Activated CD8-positive, alpha-beta T cell treated with anti-CD3 and anti-CD28 coated beads, Interleukin-2, amount 10 ng/mL, durations not matched to agents 7 days and 5 days (primary cell): ENCODE data around the gene PGAP1. TPM values are rescaled to one million over a fixed set of nuclear protein-coding genes. Genes with fewer than 3 reads are reported as not detected.

Source experiments
- ATAC-seq: fragments of 150-1000 bp; cut with Tn5 transposase; one replicate; pipeline ENCODE4 v1.10.0; 2021; ENCODE audit warnings: moderate library complexity
- CTCF ChIA-PET: fragments of 350-600 bp; sonication (Branson Sonifier 250); formaldehyde crosslinking; loops from one replicate; lab custom pipeline; 2021; ENCODE audit warnings: antibody characterized with exemption; lab: Charles Lee
- POLR2A ChIA-PET: fragments of 350-600 bp; sonication (Branson Sonifier 250); formaldehyde crosslinking; loops from one replicate; lab custom pipeline; 2021; ENCODE audit warnings: antibody characterized with exemption; lab: Charles Lee
- DNase-seq: peaks from one replicate; pipeline ENCODE4 v3.0.0-alpha.2; 2020
- H3K27ac Mint-ChIP-seq: one replicate; pipeline ENCODE4 v1.8.0; 2021; ENCODE audit warnings: mild to moderate bottlenecking, mixed read lengths
- H3K27me3 Mint-ChIP-seq: one replicate; pipeline ENCODE4 v1.8.0; 2021; ENCODE audit warnings: low read depth, mixed read lengths
- H3K36me3 Mint-ChIP-seq: one replicate; pipeline ENCODE4 v1.8.0; 2021; ENCODE audit warnings: low read depth, mixed read lengths
- H3K4me1 Mint-ChIP-seq: one replicate; pipeline ENCODE4 v1.8.0; 2021; ENCODE audit warnings: low read depth, mixed read lengths
- H3K4me3 Mint-ChIP-seq: one replicate; pipeline ENCODE4 v1.8.0; 2021; ENCODE audit warnings: mild to moderate bottlenecking, mixed read lengths
- H3K9me3 Mint-ChIP-seq: one replicate; pipeline ENCODE4 v1.8.0; 2022; ENCODE audit warnings: mixed read lengths; ENCODE audit not compliant: insufficient read depth
- total RNA-seq, 2 experiments: library from RNA; stranded (reverse); gene quantifications; one replicate each; pipeline ENCODE4 v1.2.3, GENCODE V29; 2021

The PGAP1 gene
- total RNA-seq, 2 experiments from 2014 or later, result 33.9 to 39.5 TPM

DNA sequence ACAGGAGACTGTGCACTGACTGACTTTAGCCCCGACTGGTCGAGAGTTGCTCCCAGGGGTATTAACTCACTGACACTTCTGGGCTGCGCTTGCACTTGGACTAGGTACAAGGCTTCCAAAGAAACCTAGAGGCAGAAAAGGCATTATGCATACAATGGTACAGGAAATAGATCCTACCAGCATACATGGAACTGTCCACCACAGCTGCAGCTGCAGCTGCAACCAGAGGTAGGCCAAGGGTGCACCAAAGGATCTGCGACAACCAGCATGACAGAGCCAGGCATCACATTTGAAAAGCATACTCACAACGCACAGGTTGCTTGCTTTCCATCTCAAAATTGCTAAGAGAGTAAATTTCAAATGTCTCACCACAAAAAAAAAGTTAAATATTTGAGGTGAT is 22.6 kb upstream of the PGAP1 start:
- POLR2A ChIA-PET, result interaction anchor here (1.4 kb wide), 1 partner anchor 21 kb away, joined by 3 read pairs; no protein-coding TSS in a partner anchor
- CTCF ChIA-PET, result no interaction called here
- H3K9me3 Mint-ChIP-seq, result no peaks in the 10 kb centered on the region
- ATAC-seq (no peak), DNase-seq (no peak)
- H3K27me3 Mint-ChIP-seq, result peaks cover 8% of the 10 kb centered on the region
- no peak overlapping the region for H3K27ac Mint-ChIP-seq
- H3K36me3 Mint-ChIP-seq, result no peaks in the 10 kb centered on the region
- H3K4me3 Mint-ChIP-seq, result no peak overlapping the region
- H3K4me1 Mint-ChIP-seq, result no peaks in the 10 kb centered on the region

- no peaks in the 10 kb centered on the region for H3K4me1 Mint-ChIP-seq
- no peak overlapping the region for H3K4me3 Mint-ChIP-seq
- POLR2A ChIA-PET, result no interaction called here
- no peak overlapping the region for H3K27ac Mint-ChIP-seq
- no peaks in the 10 kb centered on the region for H3K36me3 Mint-ChIP-seq
- H3K9me3 Mint-ChIP-seq, result no peaks in the 10 kb centered on the region
- H3K27me3 Mint-ChIP-seq, result peaks cover 8% of the 10 kb centered on the region
- CTCF ChIA-PET, result interaction anchor here (1.9 kb wide), 1 partner anchor 43 kb away, joined by 4 read pairs; no protein-coding TSS in a partner anchor
- DNase-seq (no peak), ATAC-seq (no peak)
Observed at GRCh38 chr2:196944570-196944969, 18.1 kb upstream of the PGAP1 start.

DNA sequence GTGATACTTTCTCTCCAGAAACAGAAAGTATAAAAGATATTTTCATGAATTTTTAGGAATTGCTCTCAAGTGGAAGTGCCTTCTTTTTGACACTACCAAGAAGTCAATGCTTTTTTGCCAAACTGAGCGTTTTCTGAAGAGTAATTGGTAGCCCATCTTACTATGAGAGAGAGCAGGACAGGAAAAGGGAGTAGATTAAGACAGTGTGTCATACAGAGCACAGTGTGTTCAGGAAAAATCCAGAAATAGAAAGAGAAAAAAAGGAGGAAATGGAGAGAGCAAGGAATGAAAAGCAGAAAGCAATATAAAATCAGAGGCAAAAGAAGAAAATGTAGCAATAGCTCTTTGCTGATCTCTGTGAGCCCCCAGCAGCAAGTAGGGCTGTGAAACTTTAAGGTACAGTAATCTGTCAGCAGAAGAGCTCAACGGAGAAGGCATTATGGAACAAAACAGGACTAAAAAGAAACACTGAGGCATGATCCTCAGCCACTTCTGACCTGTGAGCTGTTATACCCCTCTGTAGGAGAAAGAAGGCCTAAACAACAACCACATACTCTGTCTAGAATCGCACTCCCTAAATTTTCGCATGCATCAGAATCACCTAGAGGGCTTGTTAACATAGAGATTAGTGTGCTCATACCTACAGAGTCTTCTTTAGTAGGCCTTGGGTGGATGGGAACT is 15.0 kb upstream of the PGAP1 start:
- Mint-ChIP-seq H3K27ac (no peak overlapping the region), H3K4me3 (no peak overlapping the region), H3K4me1 (no peaks in the 10 kb centered on the region), H3K36me3 (no peaks in the 10 kb centered on the region), H3K27me3 (peaks cover 5% of the 10 kb centered on the region), H3K9me3 (no peaks in the 10 kb centered on the region)
- DNase-seq (no peak), ATAC-seq (no peak)
- CTCF ChIA-PET, result no interaction called here
- POLR2A ChIA-PET, result interaction anchor here (0.7 kb wide), 1 partner anchor 14 kb away, joined by 3 read pairs; no protein-coding TSS in a partner anchor

DNA sequence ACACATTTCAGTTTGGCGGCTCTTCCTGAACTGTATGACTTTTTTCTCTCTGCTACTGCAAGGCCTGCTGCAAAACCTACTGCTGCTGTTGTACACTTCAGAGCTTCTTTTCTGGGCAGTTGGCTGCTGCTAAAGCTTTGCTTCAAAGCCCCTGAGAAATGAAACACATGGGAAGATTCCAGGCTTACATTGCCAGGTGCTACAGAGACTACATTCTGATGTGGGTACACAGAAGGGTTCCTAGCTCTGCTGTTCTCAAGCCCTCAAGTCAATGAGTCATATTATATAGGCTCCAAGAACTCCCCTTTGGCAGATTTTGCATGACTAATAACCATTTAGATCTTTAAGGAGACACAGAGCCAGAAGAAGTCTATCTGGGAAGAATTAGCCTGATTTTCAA is 12.9 kb upstream of the PGAP1 start:
- Mint-ChIP-seq H3K27ac (no peak overlapping the region), H3K36me3 (no peaks in the 10 kb centered on the region), H3K4me1 (no peaks in the 10 kb centered on the region), H3K27me3 (no peaks in the 10 kb centered on the region), H3K9me3 (no peaks in the 10 kb centered on the region), H3K4me3 (no peak overlapping the region)
- ChIA-PET POLR2A (no interaction called here), CTCF (no interaction called here)
- ATAC-seq (no peak), DNase-seq (no peak)

- CTCF ChIA-PET, result interaction anchor here (1.5 kb wide), 1 partner anchor 53 kb away, joined by 3 read pairs; no protein-coding TSS in a partner anchor
- no peak for DNase-seq
- POLR2A ChIA-PET, result interaction anchor here (1.2 kb wide), 1 partner anchor 26 kb away, joined by 3 read pairs; no protein-coding TSS in a partner anchor
- Mint-ChIP-seq H3K36me3 (no peaks in the 10 kb centered on the region), H3K27me3 (no peaks in the 10 kb centered on the region), H3K9me3 (no peaks in the 10 kb centered on the region), H3K27ac (no peak overlapping the region), H3K4me3 (no peak overlapping the region), H3K4me1 (no peaks in the 10 kb centered on the region)
- ATAC-seq, result no peak
Observed at GRCh38 chr2:196935432-196935831, 8.9 kb upstream of the PGAP1 start.

DNA sequence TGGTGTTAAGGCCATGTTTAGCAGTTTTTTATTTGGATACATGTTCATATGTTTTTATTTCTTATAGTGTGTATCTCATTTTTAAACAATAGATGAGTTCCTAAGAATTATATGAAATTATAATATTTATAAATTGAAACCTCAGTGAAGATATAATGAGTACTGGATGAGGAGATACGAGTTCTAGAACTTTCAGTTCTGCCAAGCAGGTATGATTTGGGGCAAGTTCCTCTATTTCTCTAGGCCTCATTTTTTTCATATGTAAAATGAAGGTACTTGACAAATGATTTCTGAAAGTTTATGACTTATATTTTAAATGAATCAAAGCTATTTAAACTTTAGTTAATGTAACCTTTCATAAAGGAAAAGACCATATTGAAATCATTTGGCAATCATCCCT is 8.2 kb upstream of the PGAP1 start:
- no peaks in the 10 kb centered on the region for H3K4me1 Mint-ChIP-seq
- no peak overlapping the region for H3K4me3 Mint-ChIP-seq
- POLR2A ChIA-PET, result interaction anchor here (1.2 kb wide), 1 partner anchor 27 kb away, joined by 3 read pairs; no protein-coding TSS in a partner anchor
- H3K27ac Mint-ChIP-seq, result no peak overlapping the region
- no peaks in the 10 kb centered on the region for H3K27me3 Mint-ChIP-seq
- CTCF ChIA-PET, result no interaction called here
- no peaks in the 10 kb centered on the region for H3K9me3 Mint-ChIP-seq
- no peaks in the 10 kb centered on the region for H3K36me3 Mint-ChIP-seq
- DNase-seq (no peak), ATAC-seq (no peak)

DNA sequence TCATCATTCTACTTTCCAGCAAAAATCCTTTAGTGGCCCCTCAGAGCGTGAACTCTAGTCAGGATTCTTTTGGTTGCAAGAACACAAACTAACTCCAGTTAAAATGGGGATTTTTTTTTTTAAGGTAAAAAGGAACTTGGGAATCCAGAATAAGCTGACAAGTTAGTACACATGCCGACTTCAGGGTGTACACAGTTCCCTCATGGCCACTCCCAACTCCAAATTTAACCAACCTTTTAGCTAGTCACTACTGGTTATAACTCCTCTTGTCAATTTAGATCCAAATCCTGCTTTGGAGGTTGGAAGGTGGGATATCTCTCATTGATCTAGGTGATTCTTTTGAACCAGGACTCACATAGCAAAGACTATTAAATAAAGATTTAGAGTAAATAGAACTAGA is 5.0 kb upstream of the PGAP1 start:
- DNase-seq (no peak), ATAC-seq (no peak)
- ChIA-PET POLR2A (no interaction called here), CTCF (no interaction called here)
- H3K36me3 Mint-ChIP-seq, result peaks cover 7% of the 10 kb centered on the region
- no peaks in the 10 kb centered on the region for H3K27me3 Mint-ChIP-seq
- H3K4me3 Mint-ChIP-seq, result no peak overlapping the region
- no peaks in the 10 kb centered on the region for H3K9me3 Mint-ChIP-seq
- H3K27ac Mint-ChIP-seq, result no peak overlapping the region
- H3K4me1 Mint-ChIP-seq, result peaks cover 13% of the 10 kb centered on the region

DNA sequence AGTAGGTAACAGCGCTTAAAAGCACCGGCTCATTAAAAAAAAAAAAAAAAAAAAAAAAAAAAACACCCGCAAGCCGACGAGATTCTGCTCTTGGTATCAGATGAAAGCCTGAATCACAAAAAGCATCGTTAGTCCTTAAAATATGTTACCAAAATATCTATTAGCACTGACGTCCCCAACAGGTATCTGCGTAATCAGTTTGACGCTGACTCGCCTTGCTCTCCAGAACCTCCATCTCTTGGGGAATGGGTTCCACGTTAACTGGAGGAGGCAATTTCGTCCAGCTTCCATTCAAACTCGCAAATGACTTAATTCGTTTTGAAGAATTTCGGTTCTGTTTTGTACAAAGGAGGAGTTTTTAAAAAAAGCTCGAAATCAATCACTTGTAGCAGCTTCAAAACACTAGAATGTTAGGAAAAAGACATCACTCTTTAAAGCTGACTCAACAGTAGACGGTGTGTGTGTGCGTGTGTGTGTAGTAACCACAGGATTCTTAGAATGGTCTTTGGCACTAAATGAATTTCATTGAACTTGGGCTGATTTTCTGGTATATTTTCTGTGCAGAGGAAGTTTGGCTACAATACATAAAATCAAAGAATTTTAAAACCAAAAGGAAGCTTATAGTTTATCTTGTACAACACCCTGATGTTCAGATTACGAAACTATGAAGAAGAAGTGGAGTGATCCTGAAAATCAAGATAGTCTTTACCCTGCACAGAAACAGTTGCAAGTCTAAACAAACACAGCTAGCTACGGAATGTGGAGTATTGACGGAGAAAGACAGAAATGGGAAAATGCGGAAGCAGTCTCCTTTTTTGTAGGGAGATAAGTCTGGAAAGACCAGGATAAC is 1.1 kb upstream of the PGAP1 start:
- ATAC-seq, result peak; percentile 30

DNA sequence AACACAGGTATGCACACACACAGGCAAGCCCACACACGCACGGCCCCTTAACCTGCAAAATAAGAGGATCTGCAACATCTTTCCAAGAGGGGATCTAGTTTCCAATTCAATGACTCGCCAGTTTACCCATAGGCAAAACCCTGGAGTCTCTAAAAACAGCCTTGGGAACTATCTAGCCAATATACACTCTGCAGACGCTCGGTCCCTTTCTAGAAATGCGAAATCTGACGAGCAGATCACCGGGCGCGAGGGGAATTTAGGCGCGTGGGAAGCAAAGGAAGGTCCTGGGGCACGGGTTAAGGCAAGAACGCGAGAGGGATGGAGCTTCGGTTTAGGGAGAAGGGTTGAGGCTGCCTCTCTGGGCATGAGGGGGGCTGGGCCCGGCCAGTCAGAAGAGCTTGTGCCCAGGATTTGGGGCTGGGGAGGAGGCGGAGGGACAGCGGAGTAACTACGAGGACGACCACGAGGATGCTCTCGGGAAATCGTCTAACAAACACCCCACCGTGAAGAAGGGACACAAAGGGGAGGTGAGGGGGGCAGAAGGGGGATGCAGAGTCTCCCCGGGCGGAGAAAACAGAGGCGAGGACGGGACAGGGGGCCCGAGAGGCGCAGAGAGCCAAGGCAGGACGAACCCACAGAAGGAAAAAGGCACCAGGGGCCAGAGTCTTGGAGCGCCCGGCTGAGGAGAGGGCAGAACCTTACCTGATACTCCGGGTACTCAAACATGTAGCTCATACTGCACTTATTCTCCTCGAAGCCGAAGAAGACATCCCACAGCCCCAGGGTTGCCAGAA is 542 bp downstream of the PGAP1 start:
- Mint-ChIP-seq H3K9me3 (no peaks in the 10 kb centered on the region), H3K27ac (peak overlapping the region; percentile 96)

More for the DNA sequence above, 1.1 kb upstream of the PGAP1 start:
- CTCF ChIA-PET, result interaction anchor here (0.9 to 1.5 kb wide), 6 partner anchors 9 to 381 kb away, joined by 3 to 6 read pairs (median 4); no protein-coding TSS in a partner anchor
- Mint-ChIP-seq H3K4me1 (peaks cover 31% of the 10 kb centered on the region), H3K9me3 (no peaks in the 10 kb centered on the region), H3K27ac (peak overlapping the region; percentile 96), H3K4me3 (peak overlapping the region; percentile 93), H3K27me3 (no peaks in the 10 kb centered on the region), H3K36me3 (peaks cover 20% of the 10 kb centered on the region)
- POLR2A ChIA-PET, result interaction anchor here (0.6 to 7.6 kb wide), 16 partner anchors 9 to 508 kb away, joined by 3 to 100 read pairs (median 3); partner anchors contain the start of genes ANKRD44, GTF3C3 and SF3B1
- DNase-seq, result peak; percentile 82

DNA sequence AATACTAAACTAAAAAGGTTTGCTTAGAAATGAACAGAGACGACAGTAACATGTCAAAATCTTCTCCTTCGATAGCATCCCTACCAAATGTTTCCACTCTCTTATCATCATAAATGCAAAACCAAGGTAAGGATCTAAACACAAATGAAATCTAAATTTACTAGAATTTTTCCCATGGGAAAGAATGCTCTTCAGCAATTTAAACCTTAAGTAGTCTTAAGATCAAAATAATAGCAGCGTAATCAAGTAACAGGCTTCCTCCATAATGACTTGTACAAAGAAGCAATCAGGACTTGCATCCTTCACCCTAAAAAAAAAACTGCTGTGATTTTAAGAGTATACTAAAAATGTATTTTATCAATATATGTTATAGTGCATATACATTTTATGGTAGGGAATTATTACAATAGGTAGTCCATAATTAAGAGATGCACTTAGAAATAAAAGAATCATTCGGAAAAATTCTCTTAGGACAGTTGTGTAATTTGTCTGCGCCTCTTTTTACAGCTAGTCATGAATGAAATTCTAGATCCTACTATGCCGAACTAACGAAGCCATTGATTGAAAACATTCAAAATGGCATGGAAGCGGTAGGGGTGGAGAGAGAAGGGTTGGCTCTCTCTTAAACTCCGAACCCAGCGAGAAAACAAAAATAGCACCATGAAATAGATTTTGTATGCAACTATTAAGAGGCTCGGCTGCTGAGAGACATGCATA is 1.3 kb downstream of the PGAP1 start:
- ChIA-PET CTCF (interaction anchor here (1.9 kb wide), 1 partner anchor 10 kb away, joined by 13 read pairs; no protein-coding TSS in a partner anchor), POLR2A (interaction anchor here (0.9 to 7.6 kb wide), 7 partner anchors 9 to 126 kb away, joined by 3 to 100 read pairs (median 3); partner anchors contain the start of gene GTF3C3)
- H3K27me3 Mint-ChIP-seq, result no peaks in the 10 kb centered on the region
- H3K4me1 Mint-ChIP-seq, result peaks cover 48% of the 10 kb centered on the region
- ATAC-seq (no peak), DNase-seq (no peak)
- peaks cover 34% of the 10 kb centered on the region for H3K36me3 Mint-ChIP-seq
- no peaks in the 10 kb centered on the region for H3K9me3 Mint-ChIP-seq
- peak overlapping the region; percentile 93 for H3K4me3 Mint-ChIP-seq
- peak overlapping the region; percentile 96 for H3K27ac Mint-ChIP-seq

More for the DNA sequence above, 542 bp downstream of the PGAP1 start:
- Mint-ChIP-seq H3K27me3 (no peaks in the 10 kb centered on the region), H3K4me1 (peaks cover 43% of the 10 kb centered on the region), H3K4me3 (peak overlapping the region; percentile 93), H3K36me3 (peaks cover 29% of the 10 kb centered on the region)
- CTCF ChIA-PET, result interaction anchor here (1.9 kb wide), 1 partner anchor 11 kb away, joined by 13 read pairs; no protein-coding TSS in a partner anchor
- POLR2A ChIA-PET, result interaction anchor here (0.7 to 7.6 kb wide), 9 partner anchors 10 to 127 kb away, joined by 3 to 100 read pairs (median 3); partner anchors contain the start of gene GTF3C3
- DNase-seq (peak; percentile 39), ATAC-seq (peak; percentile 39)
